GM12872 (cell line): ENCODE measurements around the gene ZNF444.

Experiments
- CTCF ChIP-seq: IDR thresholded peaks from 3 replicates; pipeline ENCODE4 v1.5.1; 2011; ENCODE audit warnings: low read depth, mild to moderate bottlenecking, low read length, moderate library complexity; ENCODE audit not compliant: insufficient read depth

ZNF444 gene

GRCh38 chr19:56121180-56122167, 19.6 kb upstream of the ZNF444 start, which contains the start of gene ZNF787:
TSS of gene ZNF787 (minus strand) at chr19:56121295. CDS start at chr19:56103217, 18,078 bp downstream.
- no peak for TF ChIP-seq CTCF

- TF ChIP-seq CTCF, result no peak
Measured at GRCh38 chr19:56123266-56123891, 17.7 kb upstream of the ZNF444 start.

GRCh38 chr19:56124578-56124977, 16.5 kb upstream of the ZNF444 start:
- TF ChIP-seq CTCF, result no peak

- no peak for TF ChIP-seq CTCF
Measured at GRCh38 chr19:56125806-56126590, 15.1 kb upstream of the ZNF444 start.

- TF ChIP-seq CTCF, result no peak
Measured at GRCh38 chr19:56126983-56127780, 13.9 kb upstream of the ZNF444 start.

DNA sequence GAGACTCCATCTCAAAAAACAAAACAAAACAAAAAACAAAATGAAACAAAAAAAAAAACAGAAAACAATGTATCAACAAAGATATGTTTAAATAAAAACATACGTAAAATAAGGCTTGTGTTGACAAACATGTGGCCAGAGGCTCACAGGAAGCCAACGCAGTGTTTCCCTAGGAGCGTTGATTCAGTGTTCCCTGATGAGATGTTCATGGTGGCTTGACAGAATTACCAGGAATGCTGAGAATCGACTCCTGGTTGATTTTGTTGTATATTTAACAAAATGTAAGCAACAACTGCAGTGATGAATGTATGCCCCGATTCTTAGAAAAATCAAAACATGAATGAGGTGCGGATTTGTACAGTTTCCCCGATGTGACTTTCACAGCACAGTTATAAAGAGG, 11.1 kb upstream of the ZNF444 start:
- no peak for TF ChIP-seq CTCF
